Measurements from ENCODE around the gene SH2D3C. TPM values are rescaled to one million over a fixed set of nuclear protein-coding genes. Genes with fewer than 3 reads are reported as not detected.
"Not testable (repeated sequence)": the region's sequence is repeated elsewhere in the genome, so short reads cannot be mapped to it uniquely, and the experiment has no call there.

The SH2D3C gene
- total RNA-seq, 2 donors from 2014 or later: 27.6 to 46.8 TPM

GRCh38 chr9:127783111-127784008 is 4.9 kb upstream of the SH2D3C start:
- ATAC-seq (replicated peaks): peak; percentile 25
- H3K4me3 Mint-ChIP-seq: peak overlapping the region; percentile 85
- H3K9me3 Mint-ChIP-seq: no peaks in the 10 kb centered on the region
- peak overlapping the region; percentile 97 for H3K27ac Mint-ChIP-seq
- no peaks in the 10 kb centered on the region for H3K27me3 Mint-ChIP-seq
- H3K36me3 Mint-ChIP-seq (ENCODE audit: low read depth): peaks cover 27% of the 10 kb centered on the region
- H3K4me1 Mint-ChIP-seq: peaks cover 26% of the 10 kb centered on the region

- no peaks in the 10 kb centered on the region for H3K9me3 Mint-ChIP-seq
- peaks cover 27% of the 10 kb centered on the region for H3K36me3 Mint-ChIP-seq (ENCODE audit: low read depth)
- no peaks in the 10 kb centered on the region for H3K27me3 Mint-ChIP-seq
- H3K4me3 Mint-ChIP-seq: peak overlapping the region; percentile 85
- H3K4me1 Mint-ChIP-seq: peaks cover 18% of the 10 kb centered on the region
- H3K27ac Mint-ChIP-seq: peak overlapping the region; percentile 66
- no peak for ATAC-seq (replicated peaks)
Observed at GRCh38 chr9:127781806-127782205, 3.3 kb upstream of the SH2D3C start.

- not testable (repeated sequence) for H3K9me3 Mint-ChIP-seq; H3K4me3 Mint-ChIP-seq; ATAC-seq (replicated peaks); H3K27me3 Mint-ChIP-seq
- Mint-ChIP-seq H3K36me3 (ENCODE audit: low read depth) (peaks cover 29% of the 10 kb centered on the region), H3K4me1 (peaks cover 18% of the 10 kb centered on the region), H3K27ac (peak overlapping the region; percentile 99)
Observed at GRCh38 chr9:127780909-127781308, 2.4 kb upstream of the SH2D3C start.

GRCh38 chr9:127780126-127780885 is 1.8 kb upstream of the SH2D3C start:
- Mint-ChIP-seq H3K27me3 (no peaks in the 10 kb centered on the region), H3K4me1 (peaks cover 18% of the 10 kb centered on the region), H3K4me3 (peak overlapping the region; percentile 100), H3K36me3 (ENCODE audit: low read depth) (peaks cover 29% of the 10 kb centered on the region), H3K9me3 (no peaks in the 10 kb centered on the region), H3K27ac (peak overlapping the region; percentile 99)
- ATAC-seq (replicated peaks): no peak

GRCh38 chr9:127779136-127779981 is 893 bp upstream of the SH2D3C start:
- H3K27me3 Mint-ChIP-seq: no peaks in the 10 kb centered on the region
- ATAC-seq (replicated peaks): peak; percentile 82
- peaks cover 37% of the 10 kb centered on the region for H3K36me3 Mint-ChIP-seq (ENCODE audit: low read depth)
- H3K4me3 Mint-ChIP-seq: peak overlapping the region; percentile 100
- H3K4me1 Mint-ChIP-seq: peaks cover 18% of the 10 kb centered on the region
- H3K9me3 Mint-ChIP-seq: no peaks in the 10 kb centered on the region
- H3K27ac Mint-ChIP-seq: peak overlapping the region; percentile 99

GRCh38 chr9:127777368-127777980 is 992 bp downstream of the SH2D3C start:
- H3K9me3 Mint-ChIP-seq: no peaks in the 10 kb centered on the region
- H3K4me3 Mint-ChIP-seq: peak overlapping the region; percentile 100
- no peaks in the 10 kb centered on the region for H3K27me3 Mint-ChIP-seq
- ATAC-seq (replicated peaks): no peak
- peak overlapping the region; percentile 99 for H3K27ac Mint-ChIP-seq
- H3K4me1 Mint-ChIP-seq: no peaks in the 10 kb centered on the region
- H3K36me3 Mint-ChIP-seq (ENCODE audit: low read depth): peaks cover 56% of the 10 kb centered on the region

- Mint-ChIP-seq H3K36me3 (ENCODE audit: low read depth) (peaks cover 60% of the 10 kb centered on the region), H3K4me3 (peak overlapping the region; percentile 100), H3K4me1 (no peaks in the 10 kb centered on the region), H3K9me3 (no peaks in the 10 kb centered on the region), H3K27me3 (no peaks in the 10 kb centered on the region), H3K27ac (peak overlapping the region; percentile 99)
- ATAC-seq (replicated peaks): no peak
Observed at GRCh38 chr9:127776924-127777289, 1.6 kb downstream of the SH2D3C start.

GRCh38 chr9:127776195-127776923 is 2.1 kb downstream of the SH2D3C start:
- no peaks in the 10 kb centered on the region for H3K27me3 Mint-ChIP-seq
- peak overlapping the region; percentile 99 for H3K27ac Mint-ChIP-seq
- H3K4me3 Mint-ChIP-seq: peak overlapping the region; percentile 100
- H3K9me3 Mint-ChIP-seq: no peaks in the 10 kb centered on the region
- no peaks in the 10 kb centered on the region for H3K4me1 Mint-ChIP-seq
- H3K36me3 Mint-ChIP-seq (ENCODE audit: low read depth): peaks cover 65% of the 10 kb centered on the region
- peak; percentile 37 for ATAC-seq (replicated peaks)

- Mint-ChIP-seq H3K27me3 (no peaks in the 10 kb centered on the region), H3K27ac (peak overlapping the region; percentile 25), H3K4me3 (peak overlapping the region; percentile 43), H3K9me3 (no peaks in the 10 kb centered on the region), H3K36me3 (ENCODE audit: low read depth) (peaks cover 84% of the 10 kb centered on the region), H3K4me1 (peaks cover 12% of the 10 kb centered on the region)
- no peak for ATAC-seq (replicated peaks)
Observed at GRCh38 chr9:127773981-127774380, 4.5 kb downstream of the SH2D3C start.

- no peak overlapping the region for H3K27ac Mint-ChIP-seq
- H3K9me3 Mint-ChIP-seq: no peaks in the 10 kb centered on the region
- H3K27me3 Mint-ChIP-seq: no peaks in the 10 kb centered on the region
- peaks cover 85% of the 10 kb centered on the region for H3K36me3 Mint-ChIP-seq (ENCODE audit: low read depth)
- H3K4me3 Mint-ChIP-seq: no peak overlapping the region
- ATAC-seq (replicated peaks): no peak
- peaks cover 19% of the 10 kb centered on the region for H3K4me1 Mint-ChIP-seq
Observed at GRCh38 chr9:127773272-127773671, 5.2 kb downstream of the SH2D3C start.

- no peak for ATAC-seq (replicated peaks)
- Mint-ChIP-seq H3K27ac (no peak overlapping the region), H3K4me1 (peaks cover 19% of the 10 kb centered on the region), H3K4me3 (peak overlapping the region; percentile 90), H3K36me3 (ENCODE audit: low read depth) (peaks cover 85% of the 10 kb centered on the region), H3K27me3 (no peaks in the 10 kb centered on the region), H3K9me3 (no peaks in the 10 kb centered on the region)
Observed at GRCh38 chr9:127772603-127773002, 5.9 kb downstream of the SH2D3C start.

GRCh38 chr9:127771570-127772189 is 6.8 kb downstream of the SH2D3C start:
- H3K4me1 Mint-ChIP-seq: peaks cover 26% of the 10 kb centered on the region
- ATAC-seq (replicated peaks): no peak
- peak overlapping the region; percentile 90 for H3K4me3 Mint-ChIP-seq
- no peaks in the 10 kb centered on the region for H3K27me3 Mint-ChIP-seq
- peak overlapping the region; percentile 87 for H3K27ac Mint-ChIP-seq
- H3K36me3 Mint-ChIP-seq (ENCODE audit: low read depth): peaks cover 85% of the 10 kb centered on the region
- H3K9me3 Mint-ChIP-seq: no peaks in the 10 kb centered on the region
